ENCODE results near the gene C3orf52. TPM values are rescaled to one million over a fixed set of nuclear protein-coding genes. Genes with fewer than 3 reads are reported as not detected.

Gene C3orf52
- total and polyA plus RNA-seq, 7 experiments from 2014 or later = 1.2 to 12.3 (median 1.9) TPM

Small RNAs within 50 kb of the gene (microRNA-seq; reads per million reads assigned to microRNA genes)
- not detected for gene MIR567 (ENCODE audit: borderline microRNAs expressed)

Other genes with a start within 250 kb of the C3orf52 start
- 1 to 10 TPM in 3 of 5 experiments, under 1 TPM in 2; 0.38 to 6.8 (median 1.6) TPM for gene PHLDB2, start 227.1 kb upstream of the C3orf52 start, total RNA-seq
- under 1 TPM; 0.15 to 0.45 TPM for gene PHLDB2, start 227.1 kb upstream of the C3orf52 start, polyA plus RNA-seq
- gene ABHD10, start 107.4 kb upstream of the C3orf52 start, total RNA-seq = 10 to 100 TPM; 18.4 to 43.6 (median 34.9) TPM
- gene ABHD10, start 107.4 kb upstream of the C3orf52 start, polyA plus RNA-seq = 10 to 100 TPM; 37.8 to 44.5 TPM
- gene TAGLN3, start 87.5 kb upstream of the C3orf52 start, total RNA-seq = under 1 TPM in 1 of 5 experiments, not detected in 4; 0.51 TPM
- not detected for gene TAGLN3, start 87.5 kb upstream of the C3orf52 start, polyA plus RNA-seq
- gene TMPRSS7, start 51.7 kb upstream of the C3orf52 start, total RNA-seq = not detected
- gene TMPRSS7, start 51.7 kb upstream of the C3orf52 start, polyA plus RNA-seq = under 1 TPM in 1 of 2 donors, not detected in 1; 0.09 TPM
- 10 to 100 TPM in 4 of 5 experiments, 1 to 10 TPM in 1; 5.5 to 28.5 (median 18.5) TPM for gene GCSAM, start 46.9 kb downstream of the C3orf52 start, total RNA-seq
- gene GCSAM, start 46.9 kb downstream of the C3orf52 start, polyA plus RNA-seq = 10 to 100 TPM; 27.7 to 38.8 TPM
- gene SLC9C1, start 207.8 kb downstream of the C3orf52 start, total RNA-seq = not detected
- under 1 TPM in 1 of 2 donors, not detected in 1; 0.08 TPM for gene SLC9C1, start 207.8 kb downstream of the C3orf52 start, polyA plus RNA-seq
- gene CD200, start 246.8 kb downstream of the C3orf52 start, total RNA-seq = 1 to 10 TPM; 2.5 to 9.1 (median 2.9) TPM
- gene CD200, start 246.8 kb downstream of the C3orf52 start, polyA plus RNA-seq = 1 to 10 TPM; 2.5 to 3.0 TPM

All from naive thymus-derived CD4-positive, alpha-beta T cell (primary cell).